ENCODE data around the gene BRCA2. TPM values are rescaled to one million over a fixed set of nuclear protein-coding genes. Genes with fewer than 3 reads are reported as not detected.

BRCA2 gene, protein sequence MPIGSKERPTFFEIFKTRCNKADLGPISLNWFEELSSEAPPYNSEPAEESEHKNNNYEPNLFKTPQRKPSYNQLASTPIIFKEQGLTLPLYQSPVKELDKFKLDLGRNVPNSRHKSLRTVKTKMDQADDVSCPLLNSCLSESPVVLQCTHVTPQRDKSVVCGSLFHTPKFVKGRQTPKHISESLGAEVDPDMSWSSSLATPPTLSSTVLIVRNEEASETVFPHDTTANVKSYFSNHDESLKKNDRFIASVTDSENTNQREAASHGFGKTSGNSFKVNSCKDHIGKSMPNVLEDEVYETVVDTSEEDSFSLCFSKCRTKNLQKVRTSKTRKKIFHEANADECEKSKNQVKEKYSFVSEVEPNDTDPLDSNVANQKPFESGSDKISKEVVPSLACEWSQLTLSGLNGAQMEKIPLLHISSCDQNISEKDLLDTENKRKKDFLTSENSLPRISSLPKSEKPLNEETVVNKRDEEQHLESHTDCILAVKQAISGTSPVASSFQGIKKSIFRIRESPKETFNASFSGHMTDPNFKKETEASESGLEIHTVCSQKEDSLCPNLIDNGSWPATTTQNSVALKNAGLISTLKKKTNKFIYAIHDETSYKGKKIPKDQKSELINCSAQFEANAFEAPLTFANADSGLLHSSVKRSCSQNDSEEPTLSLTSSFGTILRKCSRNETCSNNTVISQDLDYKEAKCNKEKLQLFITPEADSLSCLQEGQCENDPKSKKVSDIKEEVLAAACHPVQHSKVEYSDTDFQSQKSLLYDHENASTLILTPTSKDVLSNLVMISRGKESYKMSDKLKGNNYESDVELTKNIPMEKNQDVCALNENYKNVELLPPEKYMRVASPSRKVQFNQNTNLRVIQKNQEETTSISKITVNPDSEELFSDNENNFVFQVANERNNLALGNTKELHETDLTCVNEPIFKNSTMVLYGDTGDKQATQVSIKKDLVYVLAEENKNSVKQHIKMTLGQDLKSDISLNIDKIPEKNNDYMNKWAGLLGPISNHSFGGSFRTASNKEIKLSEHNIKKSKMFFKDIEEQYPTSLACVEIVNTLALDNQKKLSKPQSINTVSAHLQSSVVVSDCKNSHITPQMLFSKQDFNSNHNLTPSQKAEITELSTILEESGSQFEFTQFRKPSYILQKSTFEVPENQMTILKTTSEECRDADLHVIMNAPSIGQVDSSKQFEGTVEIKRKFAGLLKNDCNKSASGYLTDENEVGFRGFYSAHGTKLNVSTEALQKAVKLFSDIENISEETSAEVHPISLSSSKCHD (N-terminal part only)
- 1 to 10 TPM; 1.5 to 7.5 (median 3.0) TPM for polyA plus RNA-seq (ENCODE audit: insufficient read length in 10 of 10)
- long read RNA-seq, donor 1, partial matches to known transcripts: 0 of 1 reads
- long read RNA-seq, donor 1, other reads (novel, unspliced or antisense): 0 of 1 reads
- long read RNA-seq, donor 2: 0 reads
- long read RNA-seq, donor 3: 0 reads
- long read RNA-seq, donor 4: 0 reads
- long read RNA-seq, donor 5: 0 reads
- long read RNA-seq, donor 6: 0 reads
- long read RNA-seq, donor 7: 0 reads
- long read RNA-seq, donor 8: 0 reads
- long read RNA-seq, donor 9: 0 reads

DNA sequence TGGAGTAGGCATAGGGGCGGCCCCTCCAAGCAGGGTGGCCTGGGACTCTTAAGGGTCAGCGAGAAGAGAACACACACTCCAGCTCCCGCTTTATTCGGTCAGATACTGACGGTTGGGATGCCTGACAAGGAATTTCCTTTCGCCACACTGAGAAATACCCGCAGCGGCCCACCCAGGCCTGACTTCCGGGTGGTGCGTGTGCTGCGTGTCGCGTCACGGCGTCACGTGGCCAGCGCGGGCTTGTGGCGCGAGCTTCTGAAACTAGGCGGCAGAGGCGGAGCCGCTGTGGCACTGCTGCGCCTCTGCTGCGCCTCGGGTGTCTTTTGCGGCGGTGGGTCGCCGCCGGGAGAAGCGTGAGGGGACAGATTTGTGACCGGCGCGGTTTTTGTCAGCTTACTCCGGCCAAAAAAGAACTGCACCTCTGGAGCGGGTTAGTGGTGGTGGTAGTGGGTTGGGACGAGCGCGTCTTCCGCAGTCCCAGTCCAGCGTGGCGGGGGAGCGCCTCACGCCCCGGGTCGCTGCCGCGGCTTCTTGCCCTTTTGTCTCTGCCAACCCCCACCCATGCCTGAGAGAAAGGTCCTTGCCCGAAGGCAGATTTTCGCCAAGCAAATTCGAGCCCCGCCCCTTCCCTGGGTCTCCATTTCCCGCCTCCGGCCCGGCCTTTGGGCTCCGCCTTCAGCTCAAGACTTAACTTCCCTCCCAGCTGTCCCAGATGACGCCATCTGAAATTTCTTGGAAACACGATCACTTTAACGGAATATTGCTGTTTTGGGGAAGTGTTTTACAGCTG lies at the start of gene BRCA2, which contains the start of gene ZAR1L:
Gene BRCA2, plus strand, starts transcription at position 271 of the 790 bp plus-strand sequence. CDS start 953 bp downstream, outside the sequence.
Gene ZAR1L, minus strand, starts transcription at position 126 of the 790 bp plus-strand sequence. CDS start 3,438 bp downstream, outside the sequence.
- peak; percentile 89 to 97 (median 94) for DNase-seq

DNA sequence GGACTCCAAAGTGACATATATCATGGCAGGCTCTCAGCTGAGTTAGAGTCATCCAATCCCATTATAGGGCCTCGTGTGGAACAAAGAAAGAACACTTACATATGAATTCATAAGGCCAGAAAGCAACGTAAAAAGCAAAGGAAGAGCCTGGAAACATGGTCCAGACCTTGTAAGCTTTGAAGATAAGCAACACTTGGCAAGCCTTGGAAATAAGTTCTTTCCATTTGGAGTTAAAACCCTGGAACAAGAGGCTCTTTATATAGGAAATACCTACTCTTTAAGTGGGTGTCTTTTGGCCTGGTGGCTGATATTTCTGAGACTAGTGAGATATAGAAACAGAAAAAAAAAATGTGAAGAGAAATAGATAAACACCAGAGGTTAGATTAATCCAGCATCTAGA lies 49.6 kb upstream of the BRCA2 start:
- no peak for DNase-seq

DNA sequence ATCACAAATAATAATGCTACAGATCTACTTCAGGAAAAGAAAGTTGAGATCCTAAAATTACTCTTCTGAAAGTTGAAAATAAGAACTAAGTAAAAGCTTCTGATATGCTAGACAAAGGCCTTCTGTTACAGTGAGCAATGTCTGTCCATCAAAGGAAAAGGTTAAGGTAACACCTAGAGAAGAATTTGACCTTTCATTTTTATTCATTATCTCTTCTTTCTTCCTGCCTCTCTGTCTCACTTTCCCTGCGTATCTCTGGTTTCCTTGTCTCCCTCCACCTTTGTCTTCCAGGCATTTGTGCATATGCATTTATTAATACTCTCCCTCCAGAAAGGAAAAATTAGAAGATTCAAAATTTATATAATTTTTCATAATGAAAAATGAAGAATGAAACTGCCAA lies 49.2 kb upstream of the BRCA2 start:
- no peak for DNase-seq

DNA sequence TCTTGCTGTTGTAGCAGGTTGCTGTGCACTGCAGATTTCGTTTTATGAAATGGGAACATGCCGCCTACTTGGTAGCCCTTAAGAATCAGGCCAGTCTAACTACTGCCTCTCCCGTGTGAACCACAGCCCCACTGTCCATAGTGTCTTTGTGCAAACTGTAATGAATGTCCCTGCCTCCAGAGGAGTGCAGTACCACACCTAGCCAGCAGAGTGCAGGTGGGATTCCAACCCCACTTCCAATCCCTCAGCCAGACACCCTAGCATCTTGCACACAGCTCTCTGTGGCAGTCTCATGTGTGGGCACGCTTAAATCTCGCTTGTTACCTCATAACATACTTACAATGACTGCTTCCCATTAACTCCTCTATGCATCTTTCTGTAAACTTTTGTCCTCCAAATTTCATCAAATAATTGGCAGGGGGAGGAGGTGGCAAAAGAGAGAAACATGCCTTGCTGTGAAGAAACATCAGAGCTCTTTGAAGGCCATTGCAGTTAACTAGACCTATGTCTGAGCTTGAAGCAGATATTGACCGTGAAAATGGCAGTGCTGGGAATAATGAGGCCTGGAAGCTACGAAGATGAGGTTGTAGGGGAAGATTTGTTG lies 47.4 kb upstream of the BRCA2 start:
- no peak for DNase-seq

DNA sequence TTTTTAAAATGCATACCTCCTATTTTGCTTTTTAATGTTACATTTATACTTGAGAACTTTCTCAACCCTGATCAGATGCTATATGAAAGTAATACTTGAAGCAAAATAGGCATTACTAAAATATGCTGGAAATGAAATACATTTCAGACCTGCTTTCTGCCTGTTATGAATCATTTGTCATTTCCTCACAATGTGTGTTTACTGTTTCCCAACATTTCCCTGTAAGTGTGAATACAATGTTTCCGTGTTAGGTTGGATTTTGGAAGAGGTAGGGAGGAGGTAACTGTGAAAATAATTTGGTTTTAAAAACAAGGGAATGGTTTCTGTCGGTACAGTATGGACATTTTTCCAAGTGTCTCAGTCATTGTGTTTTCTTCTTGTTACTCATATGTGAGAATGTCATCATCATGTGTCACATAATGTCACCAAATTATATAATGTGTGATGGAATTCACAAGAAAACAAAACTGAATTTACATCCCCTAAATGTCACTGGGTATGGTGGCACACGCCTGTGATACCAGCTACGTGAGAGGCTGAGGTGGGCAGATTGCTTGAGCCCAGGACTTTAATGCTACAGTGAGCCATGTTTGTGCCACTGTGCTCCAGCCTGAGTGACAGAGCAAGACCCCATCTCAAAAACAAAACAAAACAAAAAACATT lies 43.2 kb upstream of the BRCA2 start:
- no peak for DNase-seq

DNA sequence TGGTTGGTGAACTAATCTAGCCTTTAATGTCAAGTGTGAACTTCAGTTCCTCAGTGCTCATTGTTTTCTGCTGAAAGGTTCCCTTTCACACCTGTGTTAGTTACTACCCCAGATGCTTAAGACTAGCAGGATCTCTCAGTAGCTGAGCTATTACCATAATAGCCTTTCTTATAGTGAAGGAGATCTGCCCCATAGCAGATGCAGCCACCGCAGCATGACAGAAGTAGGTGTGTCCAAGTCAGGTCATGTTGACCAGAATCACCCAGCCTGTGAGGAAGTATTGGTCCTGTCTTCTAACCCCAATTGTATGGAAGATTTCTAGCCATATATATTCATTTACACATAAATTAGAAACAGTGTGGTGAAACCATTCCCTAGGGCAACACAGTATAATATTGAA lies 37.5 kb upstream of the BRCA2 start:
- DNase-seq: no peak

DNA sequence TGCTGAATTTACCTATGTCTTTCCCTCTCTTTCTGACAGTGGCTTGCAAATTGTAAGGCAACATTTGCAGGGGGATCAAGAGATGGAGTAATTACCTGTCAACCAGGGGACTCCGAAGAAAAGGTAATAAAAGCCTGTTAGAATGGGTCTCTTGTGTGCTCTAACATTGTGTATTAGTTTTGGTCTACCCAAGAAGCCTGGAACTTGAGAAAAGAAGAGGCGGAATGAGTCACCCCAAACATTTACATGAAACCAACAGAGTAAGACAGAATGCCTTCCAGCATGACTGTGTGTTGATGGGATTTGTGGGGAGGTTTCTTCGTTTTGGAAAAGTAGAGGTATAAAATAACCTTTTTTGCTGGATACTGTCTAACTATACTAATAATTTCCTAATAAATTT lies 36.9 kb upstream of the BRCA2 start:
- DNase-seq: no peak

DNA sequence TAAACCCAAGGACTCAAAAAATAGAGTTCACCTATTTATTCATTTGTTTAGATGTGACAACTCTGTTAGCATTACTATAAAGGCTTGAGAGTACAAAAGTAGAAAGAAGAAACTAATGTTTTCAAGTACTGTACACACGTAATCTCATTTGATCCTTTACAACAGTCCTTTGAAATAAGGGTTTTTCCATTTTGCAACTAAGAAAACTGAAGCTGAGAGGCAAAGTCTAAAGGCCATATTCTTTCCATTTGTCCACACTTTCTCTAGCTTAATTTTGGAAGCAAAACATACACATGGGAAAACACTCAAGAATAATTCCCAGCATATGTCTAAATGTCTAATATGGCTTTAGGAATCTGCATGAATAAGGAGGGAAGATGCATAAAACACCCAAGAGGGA lies 34.2 kb upstream of the BRCA2 start:
- no peak for DNase-seq

DNA sequence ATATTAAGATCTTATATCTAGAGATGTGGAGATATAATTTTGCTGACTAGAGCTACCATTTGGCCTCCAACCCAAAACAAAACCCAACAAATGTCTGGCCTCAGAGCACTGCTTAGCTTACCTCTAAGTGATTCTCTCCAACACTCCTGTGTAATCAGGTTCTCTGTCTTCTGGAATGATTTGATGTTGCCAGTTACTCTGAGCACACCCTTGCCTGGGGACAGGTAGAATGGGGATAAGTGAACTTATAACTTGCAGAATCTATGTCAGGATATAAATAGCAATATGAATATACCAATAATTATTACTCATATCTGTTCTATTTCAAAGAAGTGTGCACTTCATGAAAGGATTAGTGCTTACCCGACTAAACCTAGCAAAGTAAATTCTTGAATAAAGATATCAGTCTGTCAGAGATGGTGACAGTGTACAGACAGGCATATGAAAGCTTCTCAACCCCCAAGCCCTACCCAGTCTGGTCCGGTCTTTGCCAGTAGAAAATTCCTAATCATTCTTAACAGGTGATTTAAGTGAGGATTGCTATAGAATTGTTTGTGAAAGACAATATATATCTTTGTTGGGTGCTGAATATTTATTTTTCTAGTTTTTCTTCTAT lies 33.1 kb upstream of the BRCA2 start:
- DNase-seq: no peak

DNA sequence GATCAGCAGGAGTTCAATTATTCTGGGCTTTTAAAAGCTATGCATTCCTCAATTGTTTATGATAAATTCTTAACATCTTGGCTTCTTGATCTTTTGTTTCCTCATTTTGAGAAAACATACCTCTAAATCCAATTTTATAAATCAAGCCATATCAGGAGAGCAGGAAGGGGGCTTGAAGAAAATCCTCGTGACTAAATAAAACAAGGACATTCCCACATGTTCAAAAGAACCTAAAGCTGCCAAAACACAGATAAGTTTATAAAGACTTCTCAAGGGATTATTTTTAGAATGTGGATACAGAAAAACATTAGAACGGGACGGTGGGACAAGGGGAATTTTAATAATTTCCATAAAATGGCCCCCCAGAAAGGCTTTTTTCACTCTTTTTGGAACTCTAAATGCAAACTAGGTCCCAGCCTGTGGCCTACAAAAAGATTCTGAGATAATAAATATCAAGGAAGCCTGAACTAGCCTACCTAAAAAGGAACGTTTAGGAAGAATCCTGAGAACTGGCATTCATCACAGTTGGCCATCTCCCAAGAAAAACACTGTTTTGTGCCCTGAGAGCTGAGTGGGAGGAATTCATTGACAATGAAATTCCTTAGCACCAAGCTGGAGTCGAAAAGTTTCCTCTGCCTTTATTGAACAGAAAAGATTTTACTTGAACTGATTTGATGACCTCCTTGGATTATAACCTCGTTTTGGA lies 30.2 kb upstream of the BRCA2 start:
- peak in 2 of 3 donors; percentile 15 to 37 for DNase-seq

DNA sequence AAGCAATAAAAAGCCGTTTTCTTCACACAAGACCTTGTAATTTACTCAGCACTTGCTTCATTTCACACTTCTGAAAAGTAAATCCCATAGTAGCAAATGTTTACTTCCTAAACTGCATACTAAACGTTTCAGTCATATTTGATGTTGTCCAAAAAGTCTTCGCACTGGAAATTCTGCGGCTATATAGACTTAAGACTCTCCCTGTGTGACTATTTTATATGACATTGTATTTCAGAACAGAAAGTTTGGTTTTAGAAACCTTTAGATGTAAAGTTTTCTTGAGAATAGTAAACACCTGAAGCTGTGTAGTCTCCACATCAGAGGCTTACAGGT lies 29.7 kb upstream of the BRCA2 start:
- no peak for DNase-seq

DNA sequence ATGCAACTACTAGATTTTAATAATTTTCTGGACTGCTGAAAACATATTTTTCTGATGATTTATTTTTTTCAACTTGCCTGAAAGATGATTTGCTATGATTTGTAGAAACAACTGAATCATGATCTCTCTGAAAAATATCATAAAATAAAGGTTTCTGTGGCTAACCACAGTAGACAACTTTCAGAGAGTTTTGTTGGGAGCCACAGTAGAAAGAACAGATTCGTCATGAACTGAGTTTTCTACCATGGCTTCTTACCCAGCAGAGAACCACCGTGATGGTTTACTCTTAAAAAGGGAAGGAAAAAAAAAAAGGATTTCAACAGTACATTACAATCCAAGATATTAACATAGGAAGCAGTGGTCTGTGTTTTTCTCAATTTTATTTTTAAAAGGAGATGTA lies 18.1 kb upstream of the BRCA2 start:
- no peak for DNase-seq

DNA sequence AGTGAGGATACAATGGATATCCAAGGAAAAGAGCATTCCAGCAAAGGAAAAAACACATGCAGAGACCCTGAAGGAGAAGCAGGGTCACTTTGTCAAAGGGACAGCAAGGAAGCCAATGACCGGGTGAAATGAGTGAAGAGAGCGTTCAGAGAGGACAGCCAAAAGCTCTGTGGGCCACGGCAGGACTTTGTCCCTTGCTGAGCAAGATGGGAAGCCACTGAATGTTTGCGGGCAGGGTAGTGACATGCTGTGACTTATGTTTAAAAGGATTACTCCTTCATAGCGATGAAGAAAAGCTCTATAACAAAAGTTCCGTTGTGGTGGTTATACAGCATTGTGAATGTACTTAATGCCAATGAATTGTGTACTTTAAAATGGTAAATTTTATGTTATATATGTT lies 16.6 kb upstream of the BRCA2 start:
- no peak for DNase-seq

DNA sequence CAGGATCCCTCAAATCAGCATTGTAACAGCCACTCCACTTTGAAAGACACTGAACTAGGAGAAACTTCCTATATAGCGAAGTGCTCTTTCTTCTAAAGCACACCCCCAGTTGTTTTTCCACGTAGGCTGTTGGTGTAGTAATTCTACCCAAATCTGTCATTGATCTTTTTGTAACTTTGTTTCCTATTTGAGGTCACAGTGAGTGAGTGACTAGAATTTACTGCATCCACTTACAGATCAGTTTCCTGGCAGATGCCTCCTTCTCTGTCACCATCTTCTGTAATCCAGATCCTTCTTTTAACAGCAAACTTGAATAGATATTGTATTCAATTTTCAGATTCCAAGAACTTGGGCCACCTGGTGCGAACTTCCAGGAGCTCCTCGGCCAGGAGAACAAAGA lies 15.4 kb upstream of the BRCA2 start:
- no peak for DNase-seq

DNA sequence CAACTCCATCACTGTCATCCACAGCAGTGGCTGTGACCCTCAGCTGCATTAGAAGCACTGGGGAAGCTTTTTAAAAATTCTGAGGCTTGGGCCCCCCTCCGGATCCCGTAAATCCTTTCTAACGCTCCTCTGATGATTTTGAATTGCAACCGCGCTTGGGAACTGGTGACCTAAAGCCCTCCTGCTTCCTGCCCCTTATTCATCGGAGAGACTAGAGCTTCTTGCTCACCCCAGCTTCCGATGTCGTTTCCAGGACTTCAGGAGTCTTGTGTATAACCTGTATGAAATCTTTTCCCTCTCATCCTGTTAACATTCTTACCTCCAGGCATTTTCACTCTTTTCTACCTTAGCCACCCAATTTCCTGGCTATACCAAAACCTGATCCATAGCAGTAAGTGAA lies 14.9 kb upstream of the BRCA2 start:
- no peak for DNase-seq

DNA sequence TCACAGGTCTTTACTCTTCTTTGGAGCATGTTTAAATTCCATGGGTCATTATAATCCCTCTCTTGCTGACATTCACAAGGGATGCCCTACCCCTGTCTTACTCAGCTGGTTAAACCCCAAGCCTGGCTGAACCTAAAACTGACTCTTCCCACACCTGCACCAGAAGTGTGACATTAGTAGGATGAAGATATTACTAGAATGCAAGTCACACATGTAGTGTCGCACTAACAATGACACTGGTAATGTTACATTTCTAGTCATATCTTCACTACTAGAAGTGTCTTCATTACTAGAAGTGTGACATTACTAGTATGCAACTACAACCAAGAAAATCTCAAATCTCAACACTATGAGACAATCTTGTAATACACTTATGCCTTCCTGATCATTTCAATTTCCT lies 14.4 kb upstream of the BRCA2 start:
- no peak for DNase-seq

DNA sequence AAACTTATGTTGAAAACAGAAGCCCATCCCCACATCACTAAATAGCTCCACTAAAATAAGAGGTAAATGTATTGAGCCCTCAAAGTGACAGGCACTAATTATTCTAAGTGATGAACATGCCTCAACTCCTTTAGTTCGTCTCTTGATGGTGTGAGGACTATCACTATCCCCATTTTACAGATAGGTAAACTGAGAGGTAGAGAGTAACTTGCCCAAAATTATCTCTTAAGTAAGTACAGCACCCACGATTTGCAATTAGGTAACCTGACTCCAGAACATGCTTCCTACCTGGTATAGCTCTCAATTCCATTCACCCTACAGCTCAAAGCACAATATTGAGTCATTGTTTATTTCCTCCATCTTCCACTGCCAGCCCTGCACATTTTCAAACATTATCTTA lies 12.8 kb upstream of the BRCA2 start:
- DNase-seq: no peak

DNA sequence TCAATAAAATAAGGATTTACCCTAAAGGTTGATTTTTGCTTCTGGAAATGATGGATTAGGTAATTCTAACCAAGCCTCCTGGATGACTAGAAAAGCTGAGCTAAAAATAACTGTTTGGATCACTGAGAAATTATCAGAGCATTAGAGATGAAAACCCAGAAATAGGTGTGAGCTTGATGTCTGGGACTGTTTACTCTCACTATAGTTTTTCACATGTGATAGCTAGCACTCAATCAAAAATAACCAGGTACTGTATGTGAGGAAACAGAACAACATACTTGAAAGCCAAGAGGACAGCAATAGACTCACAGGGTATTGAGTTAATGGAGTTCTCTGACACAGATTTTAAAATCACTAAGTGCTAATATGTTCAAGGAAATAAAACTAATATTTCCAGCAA lies 9.7 kb upstream of the BRCA2 start:
- DNase-seq: no peak
